ENCODE measurements around the gene SLC6A5. TPM values are rescaled to one million over a fixed set of nuclear protein-coding genes. Genes with fewer than 3 reads are reported as not detected.

Gene SLC6A5
- total and polyA plus RNA-seq, 11 donors = not detected

- TF ChIP-seq POLR2A (IDR thresholded peaks at IDR 0.05) (no peak), CTCF (IDR thresholded peaks at IDR 0.05) (no peak)
These were observed 1.1 kb downstream of the SLC6A5 start for GRCh38 chr11:20600551-20600950.

DNA sequence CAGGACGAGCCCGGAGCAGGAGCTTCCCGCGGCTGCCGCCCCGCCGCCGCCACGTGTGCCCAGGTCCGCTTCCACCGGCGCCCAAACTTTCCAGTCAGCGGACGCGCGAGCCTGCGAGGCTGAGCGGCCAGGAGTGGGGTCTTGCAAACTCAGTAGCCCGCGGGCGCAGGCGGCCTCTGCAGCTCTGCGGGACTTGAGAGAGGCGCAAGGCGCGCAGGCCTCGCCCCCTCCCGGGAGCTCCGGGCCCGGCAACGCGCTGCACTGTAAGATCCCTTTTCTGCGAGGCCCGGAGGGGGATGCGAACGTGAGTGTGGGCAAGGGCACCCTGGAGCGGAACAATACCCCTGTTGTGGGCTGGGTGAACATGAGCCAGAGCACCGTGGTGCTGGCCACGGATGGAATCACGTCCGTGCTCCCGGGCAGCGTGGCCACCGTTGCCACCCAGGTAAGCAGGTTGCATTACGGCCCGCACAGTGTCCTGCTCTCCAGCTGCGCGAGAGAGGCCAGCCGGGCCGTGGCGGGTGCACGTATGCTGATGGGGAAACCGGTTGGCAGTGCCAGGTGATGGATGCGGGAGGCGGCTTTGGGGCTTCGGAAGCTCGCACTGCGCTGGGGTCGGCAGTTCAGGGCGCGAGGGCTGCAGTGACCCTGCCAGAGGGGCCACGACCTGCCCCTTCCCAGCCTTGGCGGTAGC, 2.0 kb downstream of the SLC6A5 start:
- 2 to 4% (median 3%) methylated on average over 33 to 63 of the region's 63 CpGs for WGBS, 4 donors
- H3K9me3 ChIP-seq = no peaks in the 10 kb centered on the region
- no peaks in the 10 kb centered on the region for H3K36me3 ChIP-seq
- H3K27ac ChIP-seq = no peak overlapping the region
- H3K4me3 ChIP-seq = no peak overlapping the region
- intact Hi-C loops (cut with DNase I) = loop anchor here in 1 of 10 donors (5.0 kb wide), 1 partner anchor 464 kb away; no protein-coding TSS in a partner anchor
- peaks cover 51 to 100% (median 95%) of the 10 kb centered on the region in 9 donors for H3K27me3 ChIP-seq
- ATAC-seq = no peak
- peaks cover 0 to 18% (median 5%) of the 10 kb centered on the region in 12 donors for H3K4me1 ChIP-seq
- DNase-seq = no peak
- no peak for TF ChIP-seq POLR2A (IDR thresholded peaks at IDR 0.05)
- TF ChIP-seq CTCF (IDR thresholded peaks at IDR 0.05) = no peak

More at GRCh38 chr11:20600551-20600950, 1.1 kb downstream of the SLC6A5 start:
- Histone ChIP-seq H3K36me3 (no peaks in the 10 kb centered on the region), H3K27me3 (peaks cover 53 to 100% (median 95%) of the 10 kb centered on the region in 9 donors), H3K4me1 (peaks cover 0 to 18% (median 5%) of the 10 kb centered on the region in 12 donors), H3K27ac (no peak overlapping the region), H3K9me3 (no peaks in the 10 kb centered on the region), H3K4me3 (no peak overlapping the region)
- no peak for DNase-seq
- no peak for ATAC-seq
- intact Hi-C loops (cut with DNase I) = loop anchor here in 1 of 10 donors (5.0 kb wide), 1 partner anchor 463 kb away; no protein-coding TSS in a partner anchor
- 9 to 19% (median 12%) methylated on average over 7 of the region's 7 CpGs for WGBS, 4 donors

GRCh38 chr11:20604295-20604803, 4.9 kb downstream of the SLC6A5 start:
- intact Hi-C loops (cut with DNase I) = loop anchor here in 1 of 10 donors (5.0 kb wide), 1 partner anchor 467 kb away; no protein-coding TSS in a partner anchor
- H3K27ac ChIP-seq = no peak overlapping the region
- DNase-seq (no peak), ATAC-seq (no peak)
- peaks cover 0 to 5% (median 0%) of the 10 kb centered on the region in 12 donors for H3K4me1 ChIP-seq
- no peaks in the 10 kb centered on the region for H3K9me3 ChIP-seq
- no peaks in the 10 kb centered on the region for H3K36me3 ChIP-seq
- WGBS, 4 donors = 4 to 27% (median 7%) methylated on average over 3 to 25 of the region's 25 CpGs
- TF ChIP-seq CTCF (IDR thresholded peaks at IDR 0.05) (no peak), POLR2A (IDR thresholded peaks at IDR 0.05) (no peak)
- H3K4me3 ChIP-seq = no peak overlapping the region
- H3K27me3 ChIP-seq = peaks cover 31 to 97% (median 74%) of the 10 kb centered on the region in 9 donors

- TF ChIP-seq POLR2A (IDR thresholded peaks at IDR 0.05) (no peak), CTCF (IDR thresholded peaks at IDR 0.05) (no peak)
- no peak for DNase-seq
- Histone ChIP-seq H3K9me3 (no peaks in the 10 kb centered on the region), H3K27ac (no peak overlapping the region), H3K4me3 (no peak overlapping the region), H3K27me3 (peaks cover 27 to 97% (median 69%) of the 10 kb centered on the region in 9 donors), H3K36me3 (no peaks in the 10 kb centered on the region), H3K4me1 (peaks cover 0 to 9% (median 0%) of the 10 kb centered on the region in 12 donors)
- intact Hi-C loops (cut with DNase I) = loop anchor here in 3 of 10 donors (5.0 kb wide), 2 partner anchors 208 to 468 kb away; no protein-coding TSS in a partner anchor
- WGBS, 4 donors = 6 to 33% (median 7%) methylated on average over 25 to 27 of the region's 27 CpGs
- no peak for ATAC-seq
These were observed 5.6 kb downstream of the SLC6A5 start for GRCh38 chr11:20604864-20605601.
